ENCODE measurements around the gene ALKBH4.

DNA sequence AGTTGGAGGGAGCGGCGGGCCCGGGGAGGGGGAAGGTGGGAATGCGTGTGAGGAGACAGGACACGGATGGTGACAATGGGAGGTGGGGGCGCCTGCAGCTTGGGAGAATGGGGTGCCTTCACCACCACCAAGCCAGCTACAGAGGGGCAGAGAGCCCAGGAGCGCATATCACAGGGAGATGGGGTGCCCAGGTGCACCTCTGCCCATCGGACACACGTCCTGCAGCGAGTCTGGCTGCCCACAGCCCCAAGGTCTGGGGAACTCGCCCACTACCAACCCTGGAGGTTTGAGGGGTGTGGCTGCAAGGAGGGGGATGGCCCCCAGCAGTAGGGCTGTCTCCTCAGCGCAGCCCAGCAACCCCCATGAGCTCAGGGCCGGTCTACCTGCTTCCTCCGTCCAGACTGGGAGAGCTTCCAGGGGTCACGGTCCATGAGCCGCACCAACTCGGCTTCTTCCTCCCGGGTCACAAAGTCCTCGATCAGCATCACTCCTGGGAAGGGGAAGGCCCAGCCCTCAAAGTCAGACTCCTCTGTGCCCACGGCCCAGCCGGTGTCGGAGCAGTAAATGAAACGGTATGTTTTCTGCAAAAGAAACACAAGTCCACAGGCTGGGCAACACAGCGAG lies 5.3 kb downstream of the ALKBH4 start:
- TF ChIP-seq, protein P1, sequence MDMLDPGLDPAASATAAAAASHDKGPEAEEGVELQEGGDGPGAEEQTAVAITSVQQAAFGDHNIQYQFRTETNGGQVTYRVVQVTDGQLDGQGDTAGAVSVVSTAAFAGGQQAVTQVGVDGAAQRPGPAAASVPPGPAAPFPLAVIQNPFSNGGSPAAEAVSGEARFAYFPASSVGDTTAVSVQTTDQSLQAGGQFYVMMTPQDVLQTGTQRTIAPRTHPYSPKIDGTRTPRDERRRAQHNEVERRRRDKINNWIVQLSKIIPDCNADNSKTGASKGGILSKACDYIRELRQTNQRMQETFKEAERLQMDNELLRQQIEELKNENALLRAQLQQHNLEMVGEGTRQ (IDR thresholded peaks at IDR 0.05; ENCODE audit: low read depth, low read length) = no peak
- TF ChIP-seq, protein P2, sequence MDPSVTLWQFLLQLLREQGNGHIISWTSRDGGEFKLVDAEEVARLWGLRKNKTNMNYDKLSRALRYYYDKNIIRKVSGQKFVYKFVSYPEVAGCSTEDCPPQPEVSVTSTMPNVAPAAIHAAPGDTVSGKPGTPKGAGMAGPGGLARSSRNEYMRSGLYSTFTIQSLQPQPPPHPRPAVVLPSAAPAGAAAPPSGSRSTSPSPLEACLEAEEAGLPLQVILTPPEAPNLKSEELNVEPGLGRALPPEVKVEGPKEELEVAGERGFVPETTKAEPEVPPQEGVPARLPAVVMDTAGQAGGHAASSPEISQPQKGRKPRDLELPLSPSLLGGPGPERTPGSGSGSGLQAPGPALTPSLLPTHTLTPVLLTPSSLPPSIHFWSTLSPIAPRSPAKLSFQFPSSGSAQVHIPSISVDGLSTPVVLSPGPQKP (IDR thresholded peaks at IDR 0.05; ENCODE audit: borderline replicate concordance, low read depth, low read length) = no peak
- TF ChIP-seq RAD21 (IDR thresholded peaks at IDR 0.05; ENCODE audit: low read length) (no peak), POLR2A (IDR thresholded peaks at IDR 0.05; ENCODE audit: low read depth, low read length) (no peak), CHD1 (IDR thresholded peaks at IDR 0.05; ENCODE audit: low read depth, low read length) (no peak), FOS (IDR thresholded peaks at IDR 0.05; ENCODE audit: low read depth, low read length) (no peak), NFE2L2 (IDR thresholded peaks at IDR 0.05; ENCODE audit: low read depth, low read length) (no peak), SMC3 (IDR thresholded peaks at IDR 0.05; ENCODE audit: low read depth, low read length) (no peak), CEBPB (IDR thresholded peaks at IDR 0.05; ENCODE audit: low read depth, low read length) (no peak), MAFK (IDR thresholded peaks at IDR 0.05; ENCODE audit: low read depth, low read length) (no peak)
- TF ChIP-seq, protein P3, sequence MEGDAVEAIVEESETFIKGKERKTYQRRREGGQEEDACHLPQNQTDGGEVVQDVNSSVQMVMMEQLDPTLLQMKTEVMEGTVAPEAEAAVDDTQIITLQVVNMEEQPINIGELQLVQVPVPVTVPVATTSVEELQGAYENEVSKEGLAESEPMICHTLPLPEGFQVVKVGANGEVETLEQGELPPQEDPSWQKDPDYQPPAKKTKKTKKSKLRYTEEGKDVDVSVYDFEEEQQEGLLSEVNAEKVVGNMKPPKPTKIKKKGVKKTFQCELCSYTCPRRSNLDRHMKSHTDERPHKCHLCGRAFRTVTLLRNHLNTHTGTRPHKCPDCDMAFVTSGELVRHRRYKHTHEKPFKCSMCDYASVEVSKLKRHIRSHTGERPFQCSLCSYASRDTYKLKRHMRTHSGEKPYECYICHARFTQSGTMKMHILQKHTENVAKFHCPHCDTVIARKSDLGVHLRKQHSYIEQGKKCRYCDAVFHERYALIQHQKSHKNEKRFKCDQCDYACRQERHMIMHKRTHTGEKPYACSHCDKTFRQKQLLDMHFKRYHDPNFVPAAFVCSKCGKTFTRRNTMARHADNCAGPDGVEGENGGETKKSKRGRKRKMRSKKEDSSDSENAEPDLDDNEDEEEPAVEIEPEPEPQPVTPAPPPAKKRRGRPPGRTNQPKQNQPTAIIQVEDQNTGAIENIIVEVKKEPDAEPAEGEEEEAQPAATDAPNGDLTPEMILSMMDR (conservative IDR thresholded peaks at IDR 0.05; ENCODE audit: low read depth, low read length) = no peak
